Hepatocyte (in vitro differentiated cells): Measurements from ENCODE around the gene ANO6. TPM values are rescaled to one million over a fixed set of nuclear protein-coding genes. Genes with fewer than 3 reads are reported as not detected.
A peak's percentile ranks its signal among the peaks of the same experiment; 100 is the strongest.

Source experiments
- DNase-seq: peaks from one replicate; pipeline ENCODE4 v3.0.0-alpha.2; 2016; ENCODE audit warnings: low spot score
- H2AFZ ChIP-seq: fragments of 200-600 bp; sonication (generic); 2 replicates; pipeline ENCODE4 v1.6.0; 2016; ENCODE audit warnings: antibody characterized with exemption, mild to moderate bottlenecking
- H3K27ac ChIP-seq: fragments of 200-600 bp; sonication (generic); 2 replicates; pipeline ENCODE4 v1.5.1; 2016; ENCODE audit warnings: mild to moderate bottlenecking
- H3K27me3 ChIP-seq: fragments of 200-600 bp; sonication (generic); 2 replicates; pipeline ENCODE4 v1.6.1; 2016
- H3K36me3 ChIP-seq: fragments of 200-600 bp; sonication (generic); replicated peaks from 2 replicates; pipeline ENCODE4 v1.5.1; 2016; ENCODE audit warnings: low read depth; ENCODE audit not compliant: insufficient read depth
- H3K4me1 ChIP-seq: fragments of 200-600 bp; sonication (generic); 2 replicates; pipeline ENCODE4 v1.5.1; 2016; ENCODE audit warnings: mild to moderate bottlenecking, moderate library complexity; ENCODE audit not compliant: insufficient read depth
- H3K4me2 ChIP-seq: fragments of 200-600 bp; sonication (generic); 2 replicates; pipeline ENCODE4 v1.6.0; 2016
- H3K4me3 ChIP-seq: fragments of 200-600 bp; sonication (generic); 2 replicates; pipeline ENCODE4 v1.5.1; 2016; ENCODE audit warnings: mild to moderate bottlenecking
- H3K79me2 ChIP-seq: fragments of 200-600 bp; sonication (generic); 2 replicates; pipeline ENCODE4 v1.6.0; 2017; ENCODE audit warnings: mild to moderate bottlenecking
- H3K9me2 ChIP-seq: fragments of 200-600 bp; sonication (generic); replicated peaks from 2 replicates; pipeline ENCODE4 v1.6.0; 2017; ENCODE audit warnings: mild to moderate bottlenecking; ENCODE audit not compliant: insufficient read depth
- H3K9me3 ChIP-seq: fragments of 200-600 bp; sonication (generic); 2 replicates; pipeline ENCODE4 v1.5.1; 2016; ENCODE audit warnings: low read depth, mild to moderate bottlenecking
- H4K20me1 ChIP-seq: fragments of 200-600 bp; sonication (generic); 2 replicates; pipeline ENCODE4 v1.6.0; 2016; ENCODE audit warnings: mild to moderate bottlenecking; ENCODE audit not compliant: insufficient read depth, poor library complexity, severe bottlenecking
- EZH2 ChIP-seq: fragments of 200-600 bp; sonication (generic); IDR thresholded peaks from 2 replicates; pipeline ENCODE4 v1.6.1; 2016; ENCODE audit warnings: antibody characterized with exemption, mild to moderate bottlenecking, borderline replicate concordance
- EZH2phosphoT487 ChIP-seq: fragments of 200-600 bp; sonication (generic); IDR thresholded peaks from one replicate; pipeline ENCODE4 v1.6.1; 2018; ENCODE audit warnings: antibody characterized with exemption, mild to moderate bottlenecking, low read depth, moderate library complexity; ENCODE audit not compliant: unreplicated experiment, severe bottlenecking
- WGBS: methylation state at CpG from one replicate; pipeline ENCODE4 v1.1.6; 2016; ENCODE audit warnings: low lambda C conversion rate; ENCODE audit errors: missing lambda C conversion rate; 5-methylcytosine and 5-hydroxymethylcytosine counted together
- polyA plus RNA-seq: library from polyadenylated mRNA; unstranded; fragments of >200 nt; fragmentation: Nextera tagmentation; extraction: Ambion mirVana; gene quantifications from 2 replicates; pipeline ENCODE4 v1.2.1, GENCODE V29; 2016
- total RNA-seq: library from RNA; depleted of rRNA; stranded (reverse); fragments of >200 nt; gene quantifications from 2 replicates; pipeline ENCODE4 v1.2.3, GENCODE V29; 2014
- TF ChIP-seq, protein P1 (sequence below): fragments of 200-600 bp; sonication (generic); IDR thresholded peaks from 2 replicates; pipeline ENCODE4 v1.5.1; 2016; ENCODE audit warnings: antibody characterized with exemption, mild to moderate bottlenecking; ENCODE audit not compliant: poor library complexity

Gene ANO6
- total and polyA plus RNA-seq, 2 experiments from 2014 or later = 50.4 to 82.2 TPM

- Histone ChIP-seq H3K9me3 (no peaks in the 10 kb centered on the region), H3K79me2 (peaks cover 6% of the 10 kb centered on the region), H3K9me2 (no peaks in the 10 kb centered on the region), H3K4me3 (no peak overlapping the region), H3K4me2 (peak overlapping the region; percentile 37), H3K4me1 (no peaks in the 10 kb centered on the region), H3K27me3 (no peaks in the 10 kb centered on the region), H4K20me1 (no peaks in the 10 kb centered on the region), H3K36me3 (no peaks in the 10 kb centered on the region), H2AFZ (no peak overlapping the region), H3K27ac (no peak overlapping the region)
- no peak for DNase-seq
- WGBS = 90% methylated on average over 7 of the region's 7 CpGs
- TF ChIP-seq, protein P1, sequence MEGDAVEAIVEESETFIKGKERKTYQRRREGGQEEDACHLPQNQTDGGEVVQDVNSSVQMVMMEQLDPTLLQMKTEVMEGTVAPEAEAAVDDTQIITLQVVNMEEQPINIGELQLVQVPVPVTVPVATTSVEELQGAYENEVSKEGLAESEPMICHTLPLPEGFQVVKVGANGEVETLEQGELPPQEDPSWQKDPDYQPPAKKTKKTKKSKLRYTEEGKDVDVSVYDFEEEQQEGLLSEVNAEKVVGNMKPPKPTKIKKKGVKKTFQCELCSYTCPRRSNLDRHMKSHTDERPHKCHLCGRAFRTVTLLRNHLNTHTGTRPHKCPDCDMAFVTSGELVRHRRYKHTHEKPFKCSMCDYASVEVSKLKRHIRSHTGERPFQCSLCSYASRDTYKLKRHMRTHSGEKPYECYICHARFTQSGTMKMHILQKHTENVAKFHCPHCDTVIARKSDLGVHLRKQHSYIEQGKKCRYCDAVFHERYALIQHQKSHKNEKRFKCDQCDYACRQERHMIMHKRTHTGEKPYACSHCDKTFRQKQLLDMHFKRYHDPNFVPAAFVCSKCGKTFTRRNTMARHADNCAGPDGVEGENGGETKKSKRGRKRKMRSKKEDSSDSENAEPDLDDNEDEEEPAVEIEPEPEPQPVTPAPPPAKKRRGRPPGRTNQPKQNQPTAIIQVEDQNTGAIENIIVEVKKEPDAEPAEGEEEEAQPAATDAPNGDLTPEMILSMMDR = no peak
- TF ChIP-seq EZH2 (no peak), EZH2phosphoT487 (no peak)
These were observed 15.3 kb upstream of the ANO6 start for GRCh38 chr12:45200491-45201043.

DNA sequence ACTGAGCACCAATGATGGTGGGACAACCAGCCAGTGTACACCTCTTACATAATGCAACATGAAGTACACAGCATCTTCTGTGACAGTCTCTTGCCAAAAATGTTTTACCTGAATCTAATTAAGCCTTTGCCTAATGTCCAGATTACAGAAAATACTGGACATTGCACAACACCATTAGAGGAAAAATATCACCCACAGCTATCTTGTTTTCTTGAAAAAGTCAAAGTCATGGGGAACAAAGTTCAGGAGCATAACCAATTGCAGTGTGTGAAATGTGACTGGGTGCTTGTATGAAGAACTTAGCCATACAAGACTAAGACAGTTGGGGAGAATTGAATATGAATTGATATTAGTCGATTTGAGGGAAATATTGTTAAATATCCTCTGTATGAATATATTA lies 12.1 kb upstream of the ANO6 start:
- no peak overlapping the region for H3K4me2 ChIP-seq
- no peak for TF ChIP-seq EZH2
- no peak for TF ChIP-seq EZH2phosphoT487
- TF ChIP-seq, protein P1 = no peak
- no peaks in the 10 kb centered on the region for H3K36me3 ChIP-seq
- H3K9me3 ChIP-seq = no peaks in the 10 kb centered on the region
- no peaks in the 10 kb centered on the region for H3K9me2 ChIP-seq
- peak overlapping the region; percentile 6 for H3K27ac ChIP-seq
- H3K4me1 ChIP-seq = no peaks in the 10 kb centered on the region
- no peak overlapping the region for H2AFZ ChIP-seq
- no peak overlapping the region for H3K4me3 ChIP-seq
- no peak for DNase-seq
- no peaks in the 10 kb centered on the region for H3K27me3 ChIP-seq
- no peaks in the 10 kb centered on the region for H4K20me1 ChIP-seq
- WGBS = 96% methylated on average over 1 of the region's 1 CpG
- H3K79me2 ChIP-seq = peaks cover 4% of the 10 kb centered on the region

- WGBS = 88% methylated on average over 3 of the region's 3 CpGs
- peaks cover 6% of the 10 kb centered on the region for H3K79me2 ChIP-seq
- no peaks in the 10 kb centered on the region for H3K9me3 ChIP-seq
- no peaks in the 10 kb centered on the region for H3K27me3 ChIP-seq
- no peaks in the 10 kb centered on the region for H3K9me2 ChIP-seq
- no peak overlapping the region for H3K27ac ChIP-seq
- no peak overlapping the region for H3K4me2 ChIP-seq
- no peak for DNase-seq
- H3K4me1 ChIP-seq = no peaks in the 10 kb centered on the region
- H3K36me3 ChIP-seq = no peaks in the 10 kb centered on the region
- H4K20me1 ChIP-seq = no peaks in the 10 kb centered on the region
- H3K4me3 ChIP-seq = no peak overlapping the region
- no peak overlapping the region for H2AFZ ChIP-seq
- TF ChIP-seq EZH2 (no peak), EZH2phosphoT487 (no peak)
- TF ChIP-seq, protein P1 = no peak
These were observed 11.1 kb upstream of the ANO6 start for GRCh38 chr12:45204757-45205156.
